K562 (cell line): Measurements from ENCODE around the gene LAPTM5. TPM values are rescaled to one million over a fixed set of nuclear protein-coding genes. Genes with fewer than 3 reads are reported as not detected.

Experiments used
- CAMTA2 ChIP-seq: fragments of 250-450 bp; sonication (Bioruptor Pico); conservative IDR thresholded peaks from 2 replicates; pipeline ENCODE4 v1.5.1; 2022
- DIDO1 ChIP-seq: fragments of 450-650 bp; IDR thresholded peaks from 2 replicates; pipeline ENCODE4 v1.6.1; 2016; ENCODE audit warnings: low read depth, missing biosample characterization, missing genetic modification characterization
- E2F5 ChIP-seq: sonication (generic); formaldehyde crosslinking; IDR thresholded peaks from 2 replicates; pipeline ENCODE4 v1.8.0; 2022; ENCODE audit warnings: mild to moderate bottlenecking, missing genetic modification reagents
- FOXK2 ChIP-seq, 2 experiments: fragments of 450-650 bp; IDR thresholded peaks in 1 of 2; conservative IDR thresholded peaks in 1 of 2; 2 replicates each; pipeline ENCODE4 v1.6.1; 2016; ENCODE audit warnings: low read depth in 2 of 2, mild to moderate bottlenecking in 1 of 2
- NCOA1 ChIP-seq: fragments of 450-650 bp; IDR thresholded peaks from 2 replicates; pipeline ENCODE4 v1.6.1; 2016; ENCODE audit warnings: low read depth
- PPARD ChIP-seq: fragments of 250-450 bp; sonication (Bioruptor Pico); IDR thresholded peaks from 2 replicates; pipeline ENCODE4 v1.8.0; 2022; ENCODE audit warnings: inconsistent platforms, mild to moderate bottlenecking, moderate library complexity
- PRDM10 ChIP-seq: fragments of 450-650 bp; IDR thresholded peaks from 2 replicates; pipeline ENCODE4 v1.6.1; 2018; ENCODE audit not compliant: partially characterized antibody
- RAD21 ChIP-seq, 2 experiments: fragments of 250-450 bp in 1 of 2; fragments of 450-650 bp in 1 of 2; sonication (Bioruptor Pico) in 1 of 2; formaldehyde crosslinking in 1 of 2; IDR thresholded peaks in 1 of 2; conservative IDR thresholded peaks in 1 of 2; 2 replicates each; pipeline versions ENCODE4 v1.4.0 to v1.8.0; 2020 to 2022; ENCODE audit warnings: mild to moderate bottlenecking in 2 of 2, moderate library complexity in 1 of 2
- RBM17 ChIP-seq: fragments of 200-400 bp; formaldehyde crosslinking; IDR thresholded peaks from 2 replicates; pipeline ENCODE4 v1.6.1; 2017; ENCODE audit warnings: low read depth, mild to moderate bottlenecking, low read length, borderline replicate concordance
- SETDB1 ChIP-seq: IDR thresholded peaks from one replicate; pipeline ENCODE4 v1.6.1; 2012; ENCODE audit warnings: low read length, control low read depth, inconsistent platforms
- SIX5 ChIP-seq, 2 experiments: IDR thresholded peaks; 2 replicates each; pipeline ENCODE4 v1.6.1; 2011; ENCODE audit warnings: low read length in 2 of 2, borderline replicate concordance in 1 of 2, low read depth in 1 of 2, mild to moderate bottlenecking in 1 of 2, moderate library complexity in 1 of 2; ENCODE audit not compliant: insufficient read depth in 1 of 2
- STAT5B ChIP-seq: fragments of 250-450 bp; sonication (Bioruptor Pico); IDR thresholded peaks from 2 replicates; pipeline ENCODE4 v1.8.0; 2021; ENCODE audit warnings: mild to moderate bottlenecking, inconsistent platforms
- TCF3 ChIP-seq: sonication (generic); formaldehyde crosslinking; IDR thresholded peaks from 2 replicates; pipeline ENCODE4 v1.4.0; 2020; ENCODE audit warnings: mild to moderate bottlenecking, missing genetic modification reagents
- USF1 ChIP-seq: sonication (generic); formaldehyde crosslinking; IDR thresholded peaks from 2 replicates; pipeline ENCODE4 v1.9.0; 2022; ENCODE audit warnings: mild to moderate bottlenecking, missing genetic modification reagents
- ZBTB5 ChIP-seq: fragments of 450-650 bp; IDR thresholded peaks from 2 replicates; pipeline ENCODE4 v1.6.1; 2017; ENCODE audit warnings: antibody characterized with exemption
- ZNF449 ChIP-seq: fragments of 250-450 bp; sonication (Bioruptor Pico); IDR thresholded peaks from 2 replicates; pipeline ENCODE4 v1.8.0; 2022; ENCODE audit warnings: moderate library complexity, mild to moderate bottlenecking, inconsistent platforms
- ZNF584 ChIP-seq: fragments of 200-800 bp; sonication (Bioruptor generic); IDR thresholded peaks from 2 replicates; pipeline ENCODE4 v1.6.1; 2016; ENCODE audit warnings: low read depth, mild to moderate bottlenecking, missing genetic modification characterization, missing compliant biosample characterization
- ZNF589 ChIP-seq: fragments of 200-800 bp; sonication (Bioruptor generic); IDR thresholded peaks from 2 replicates; pipeline ENCODE4 v1.6.1; 2016; ENCODE audit warnings: low read depth, missing genetic modification characterization, missing compliant biosample characterization
- polyA plus RNA-seq, 8 experiments: library from polyadenylated mRNA; depleted of rRNA in 4 of 8; stranded (reverse) in 5 of 8; unstranded in 3 of 8; fragments of >200 nt; fragmentation: Nextera tagmentation in 2 of 8; fragmentation: Illumina TruSeq in 1 of 8; extraction: Ambion mirVana in 2 of 8; extraction: Trizol in 1 of 8; gene quantifications; 2 replicates each; pipeline versions ENCODE4 v1.2.1 to v1.2.3, GENCODE V29; 2011 to 2014; ENCODE audit warnings: inconsistent platforms in 1 of 8, missing spikeins in 1 of 8
- total RNA-seq, 7 experiments: library from RNA; depleted of rRNA in 6 of 7; stranded (reverse); fragments of >200 nt in 6 of 7; fragmentation: Illumina TruSeq in 2 of 7; extraction: Trizol in 2 of 7; gene quantifications; 2 replicates each; pipeline versions ENCODE4 v1.2.1 to v1.2.3, GENCODE V29; 2011 to 2021; ENCODE audit warnings: low replicate concordance in 1 of 7

LAPTM5 gene
- total and polyA plus RNA-seq, 9 of the 15 experiments (the other 6 are each of a cell fraction or from before 2014, with no cell fraction given), result 2.4 to 47.3 (median 20.3) TPM

- TF ChIP-seq FOXK2 (conservative IDR thresholded peaks at IDR 0.05 in 1 of 2, IDR thresholded peaks at IDR 0.05 in 1 of 2; ENCODE audit: low read depth in 2 of 2), result no peak
- no peak for TF ChIP-seq ZNF449 (CRISPR knock-in tag)
- no peak for TF ChIP-seq PRDM10
- TF ChIP-seq STAT5B (CRISPR knock-in tag), result no peak
- no peak for TF ChIP-seq ZNF589 (CRISPR knock-in tag)
- TF ChIP-seq ZBTB5, result no peak
- peak; percentile 57 for TF ChIP-seq USF1 (CRISPR knock-in tag)
- TF ChIP-seq CAMTA2, result peak; percentile 94
- TF ChIP-seq E2F5 (CRISPR knock-in tag), result no peak
- TF ChIP-seq PPARD, result no peak
- TF ChIP-seq RBM17, result no peak
- no peak for TF ChIP-seq NCOA1
- TF ChIP-seq ZNF584 (CRISPR knock-in tag), result no peak
- TF ChIP-seq SIX5 (IDR thresholded peaks at IDR 0.05; ENCODE audit: borderline replicate concordance in 1 of 2, insufficient read depth in 1 of 2, low read depth in 1 of 2, low read length in 2 of 2), result no peak
- TF ChIP-seq RAD21 (CRISPR knock-in tag; conservative IDR thresholded peaks at IDR 0.05 in 1 of 2, IDR thresholded peaks at IDR 0.05 in 1 of 2), result no peak
- TF ChIP-seq SETDB1, result no peak
- TF ChIP-seq DIDO1 (tag), result no peak
- TF ChIP-seq TCF3 (CRISPR knock-in tag), result peak; percentile 24; the same call in 1 of the 2 replicates
Measured at GRCh38 chr1:30728832-30729638, 28.5 kb downstream of the LAPTM5 start (continued).
